HFFc6 (cell line): ENCODE data around the gene ING1. TPM values are rescaled to one million over a fixed set of nuclear protein-coding genes. Genes with fewer than 3 reads are reported as not detected.

Source experiments
- DNase-seq: peaks from one replicate; pipeline ENCODE4 v3.0.0-alpha.2; 2018
- H3K27ac Mint-ChIP-seq: 2 replicates; pipeline ENCODE4 v1.8.0; 2020; ENCODE audit warnings: mild to moderate bottlenecking, mixed read lengths
- H3K27me3 Mint-ChIP-seq: 2 replicates; pipeline ENCODE4 v1.8.0; 2021; ENCODE audit warnings: mild to moderate bottlenecking, moderate library complexity, mixed read lengths; ENCODE audit not compliant: insufficient read depth
- H3K36me3 Mint-ChIP-seq: 2 replicates; pipeline ENCODE4 v1.8.0; 2021; ENCODE audit warnings: low read depth, mixed read lengths
- H3K4me1 Mint-ChIP-seq: 2 replicates; pipeline ENCODE4 v1.8.0; 2020; ENCODE audit warnings: low read depth, mixed read lengths
- H3K4me3 Mint-ChIP-seq: 2 replicates; pipeline ENCODE4 v1.8.0; 2020; ENCODE audit warnings: mild to moderate bottlenecking, moderate library complexity, mixed read lengths
- H3K9me3 Mint-ChIP-seq: 2 replicates; pipeline ENCODE4 v1.8.0; 2020; ENCODE audit warnings: mild to moderate bottlenecking, mixed read lengths
- CTCF ChIP-seq: fragments of 200-600 bp; sonication (generic); IDR thresholded peaks from 2 replicates; pipeline ENCODE4 v1.5.0; 2021; ENCODE audit warnings: antibody characterized with exemption, mild to moderate bottlenecking
- total RNA-seq, 6 experiments: library from RNA; stranded (reverse); fragmentation: NEBNext Ultra II Directional; extraction: Animal tissue kit (Norgen Biotek cat#: 25700); gene quantifications; 2 replicates in 1 of 6; 3 replicates in 5 of 6; pipeline ENCODE4 v1.2.3, GENCODE V29; 2021

The ING1 gene
- total RNA-seq, 6 experiments from 2014 or later = 6.2 to 9.6 (median 8.1) TPM

- TF ChIP-seq CTCF = no peak
- peaks cover 5% of the 10 kb centered on the region for H3K27me3 Mint-ChIP-seq
- H3K36me3 Mint-ChIP-seq = peaks cover 12% of the 10 kb centered on the region; the same call in 1 of the 2 replicates
These were observed 24.1 kb downstream of the ING1 start for GRCh38 chr13:110737555-110737954.

GRCh38 chr13:110743687-110744086, 30.2 kb downstream of the ING1 start:
- H3K36me3 Mint-ChIP-seq = peaks cover 13% of the 10 kb centered on the region
- H3K27me3 Mint-ChIP-seq = peaks cover 7% of the 10 kb centered on the region
- peaks cover 25% of the 10 kb centered on the region for H3K9me3 Mint-ChIP-seq
- H3K4me1 Mint-ChIP-seq = peaks cover 10% of the 10 kb centered on the region
- TF ChIP-seq CTCF = no peak
- H3K4me3 Mint-ChIP-seq = no peak overlapping the region
- H3K27ac Mint-ChIP-seq = no peak overlapping the region
- no peak for DNase-seq

More at GRCh38 chr13:110737555-110737954, 24.1 kb downstream of the ING1 start:
- Mint-ChIP-seq H3K27ac (no peak overlapping the region), H3K4me1 (0 out of 2 replicates have a peak, but pooled peaks cover 5% of the 10 kb centered on the region), H3K4me3 (no peak overlapping the region), H3K9me3 (peaks cover 18% of the 10 kb centered on the region)
- DNase-seq = no peak

- DNase-seq = no peak
- Mint-ChIP-seq H3K36me3 (peaks cover 20% of the 10 kb centered on the region), H3K27ac (no peak overlapping the region), H3K9me3 (peaks cover 24% of the 10 kb centered on the region), H3K4me3 (no peak overlapping the region), H3K4me1 (peaks cover 10% of the 10 kb centered on the region), H3K27me3 (0 out of 2 replicates have a peak, but pooled peaks cover 2% of the 10 kb centered on the region)
- TF ChIP-seq CTCF = no peak
These were observed 32.9 kb downstream of the ING1 start for GRCh38 chr13:110746438-110746837.

- no peak overlapping the region for H3K27ac Mint-ChIP-seq
- peaks cover 18% of the 10 kb centered on the region for H3K9me3 Mint-ChIP-seq
These were observed 34.8 kb downstream of the ING1 start for GRCh38 chr13:110748271-110748670.

GRCh38 chr13:110756219-110756631, 42.7 kb downstream of the ING1 start:
- peaks cover 3% of the 10 kb centered on the region; the same call in 1 of the 2 replicates for H3K27me3 Mint-ChIP-seq
- 0 out of 2 replicates have a peak, but pooled peaks cover 3% of the 10 kb centered on the region for H3K9me3 Mint-ChIP-seq
- DNase-seq = peak; percentile 34
- H3K4me1 Mint-ChIP-seq = peaks cover 42% of the 10 kb centered on the region
- no peak for TF ChIP-seq CTCF
- H3K27ac Mint-ChIP-seq = peak overlapping the region; percentile 63
- H3K4me3 Mint-ChIP-seq = no peak overlapping the region
- peaks cover 3% of the 10 kb centered on the region; the same call in 1 of the 2 replicates for H3K36me3 Mint-ChIP-seq

More at GRCh38 chr13:110748271-110748670, 34.8 kb downstream of the ING1 start:
- H3K36me3 Mint-ChIP-seq = peaks cover 14% of the 10 kb centered on the region; the same call in 1 of the 2 replicates
- no peak overlapping the region for H3K4me3 Mint-ChIP-seq
- peaks cover 10% of the 10 kb centered on the region for H3K4me1 Mint-ChIP-seq
- TF ChIP-seq CTCF = no peak
- DNase-seq = no peak
- 0 out of 2 replicates have a peak, but pooled peaks cover 2% of the 10 kb centered on the region for H3K27me3 Mint-ChIP-seq
